CD4-positive, alpha-beta T cell treated with Interleukin-6 at 100 ng/mL for 8 hours (primary cell): ENCODE results near the gene SLCO2A1.

ENCODE experiments used
- DNase-seq: peaks from one replicate; pipeline ENCODE4 v3.0.0-alpha.2; 2020; ENCODE audit warnings: mixed read lengths, low spot score

Gene SLCO2A1

DNA sequence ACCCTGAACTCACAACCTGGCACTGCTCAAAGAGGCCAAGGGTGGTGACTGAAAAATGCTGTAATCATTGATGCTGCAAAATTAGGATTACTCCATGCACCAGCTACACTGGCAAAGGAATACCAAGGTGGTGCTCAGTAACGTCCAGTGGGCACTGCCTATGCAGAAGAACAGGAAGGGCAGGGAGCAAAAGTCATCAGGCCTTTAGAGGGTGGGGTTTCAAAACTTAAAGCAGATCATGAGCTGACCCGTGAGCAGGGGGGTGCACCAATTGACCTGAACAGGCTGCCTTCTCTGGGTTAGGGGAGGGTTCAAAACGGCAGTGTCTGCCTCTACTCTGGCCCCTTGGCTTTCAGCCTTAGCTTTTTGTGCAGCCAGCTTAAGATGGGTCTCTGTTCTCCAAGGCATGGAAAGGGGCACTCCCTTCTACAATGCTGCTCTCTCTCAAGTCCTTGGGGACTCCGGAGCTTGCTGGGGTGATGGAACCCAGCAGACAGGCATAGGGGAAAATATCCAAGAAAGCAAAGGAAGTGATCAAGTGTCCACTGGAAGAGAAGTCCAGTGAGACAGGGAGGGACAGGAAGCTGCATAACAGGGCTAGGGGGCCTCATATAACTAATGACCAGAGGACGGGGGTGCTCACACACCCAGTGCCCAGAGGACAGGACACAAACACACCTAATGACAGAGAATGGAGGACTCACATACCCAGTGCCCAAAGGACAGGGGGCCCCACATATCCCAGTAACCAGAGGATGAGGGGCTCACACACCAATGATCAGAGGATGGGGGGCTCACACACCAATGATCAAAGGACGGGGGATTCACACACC is 145.5 kb downstream of the SLCO2A1 start:
- DNase-seq: no peak

DNA sequence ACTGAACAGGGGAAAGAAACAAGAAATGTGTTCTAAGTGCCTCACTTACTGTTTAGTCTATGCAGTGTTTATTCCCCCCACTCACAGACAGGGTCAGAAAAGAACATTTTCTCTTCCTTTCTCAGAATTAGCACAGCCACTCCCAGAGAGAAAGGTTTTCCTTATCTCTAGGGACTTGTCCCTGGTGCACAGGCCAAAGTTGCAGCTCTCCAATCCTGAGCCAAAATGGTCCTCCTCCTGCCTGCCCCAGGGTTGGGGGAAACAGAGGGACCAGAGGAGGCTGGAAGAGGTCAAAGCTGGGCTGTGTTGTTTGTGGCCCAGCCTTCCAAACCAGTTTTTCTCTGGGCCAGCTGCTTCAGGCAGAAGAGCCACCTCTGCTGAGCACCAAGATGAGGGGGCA is 146.1 kb downstream of the SLCO2A1 start:
- DNase-seq: no peak

DNA sequence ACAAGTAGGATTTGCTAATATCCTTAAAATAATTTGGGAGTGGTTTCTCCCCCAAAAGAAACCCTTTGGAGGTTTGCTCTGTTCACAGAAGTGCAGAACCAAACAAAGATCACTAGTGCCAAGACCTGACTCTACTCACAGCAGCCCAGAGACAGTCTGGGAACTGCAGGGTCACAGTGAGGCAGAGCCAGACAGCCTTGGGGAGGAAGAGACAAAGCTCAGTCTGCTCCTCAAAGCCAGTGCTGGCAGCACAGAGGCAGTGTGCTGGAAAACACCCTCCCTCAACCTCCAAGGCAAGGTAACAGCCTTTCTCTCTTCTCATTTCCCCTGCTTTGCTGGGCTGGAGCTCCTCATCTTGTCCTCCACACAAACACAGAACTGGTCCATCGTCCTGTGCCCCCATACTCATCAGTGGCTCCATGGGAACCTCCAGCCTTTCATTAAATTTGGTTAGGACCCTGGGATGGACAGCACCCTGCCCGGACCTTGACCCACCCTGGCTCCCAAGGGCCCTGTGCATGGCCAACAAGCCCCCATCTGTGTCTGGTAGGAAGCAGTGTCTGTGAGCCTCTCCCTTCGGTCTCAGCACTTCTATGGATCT is 146.6 kb downstream of the SLCO2A1 start:
- no peak for DNase-seq

DNA sequence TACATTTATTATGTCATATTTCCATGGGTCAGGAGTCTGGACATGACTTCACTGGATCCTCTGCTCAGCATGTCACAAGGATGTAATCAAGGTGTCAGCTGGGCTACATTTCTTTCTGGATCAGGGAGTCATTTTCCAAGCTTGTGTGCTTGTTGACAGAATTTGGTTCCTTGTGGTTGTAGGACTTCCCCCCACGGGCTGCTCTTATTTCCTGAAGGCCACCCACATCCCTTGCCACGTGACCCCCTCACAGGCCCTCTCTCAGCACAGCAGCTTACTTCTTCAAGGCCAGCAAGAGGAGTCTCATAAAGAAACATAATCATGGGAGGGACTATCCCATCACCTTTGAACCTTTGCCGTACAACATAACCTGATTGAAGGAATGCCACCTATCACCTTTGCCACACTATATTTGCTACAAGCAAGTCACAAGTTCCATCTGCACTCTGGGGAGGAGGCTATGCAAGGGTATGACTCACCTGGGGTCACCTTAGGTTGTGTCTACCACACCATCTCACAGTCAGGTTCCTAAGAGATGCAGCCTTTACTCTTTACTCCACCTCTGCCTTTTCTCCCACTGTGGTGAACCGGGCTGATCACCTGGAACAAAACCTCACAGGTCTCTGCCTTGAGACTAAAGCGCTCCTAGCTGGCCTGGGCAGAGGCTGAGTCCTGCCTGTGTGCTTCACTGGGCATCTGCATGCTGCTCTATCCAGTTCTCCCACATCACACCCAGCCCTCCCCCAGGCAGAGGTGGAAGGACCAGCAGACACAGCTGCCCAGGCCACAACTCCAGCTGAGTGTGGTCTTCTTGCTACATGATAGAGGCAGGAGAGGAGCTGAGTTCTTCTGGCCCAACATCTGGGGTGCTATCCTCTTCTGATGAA is 147.5 kb downstream of the SLCO2A1 start:
- DNase-seq: no peak

DNA sequence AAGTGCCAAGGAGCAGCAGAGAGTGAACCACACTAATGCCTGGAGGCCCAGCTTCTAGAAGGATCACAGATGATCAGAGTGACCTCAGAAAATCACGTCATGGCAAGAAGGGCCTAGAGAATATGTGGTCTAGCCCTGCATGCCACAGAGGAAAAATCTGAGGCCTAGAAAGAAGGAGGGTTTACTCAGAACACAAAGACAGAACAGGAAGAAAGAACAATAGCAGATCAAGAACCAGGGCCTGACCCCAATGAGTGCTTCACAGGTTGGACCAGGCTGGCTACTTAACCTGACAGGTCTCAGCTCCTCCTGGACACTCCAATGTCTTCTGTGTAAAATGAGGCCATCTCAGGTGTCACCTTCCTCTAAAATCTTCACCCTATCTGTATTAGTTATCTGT is 148.2 kb downstream of the SLCO2A1 start:
- no peak for DNase-seq

DNA sequence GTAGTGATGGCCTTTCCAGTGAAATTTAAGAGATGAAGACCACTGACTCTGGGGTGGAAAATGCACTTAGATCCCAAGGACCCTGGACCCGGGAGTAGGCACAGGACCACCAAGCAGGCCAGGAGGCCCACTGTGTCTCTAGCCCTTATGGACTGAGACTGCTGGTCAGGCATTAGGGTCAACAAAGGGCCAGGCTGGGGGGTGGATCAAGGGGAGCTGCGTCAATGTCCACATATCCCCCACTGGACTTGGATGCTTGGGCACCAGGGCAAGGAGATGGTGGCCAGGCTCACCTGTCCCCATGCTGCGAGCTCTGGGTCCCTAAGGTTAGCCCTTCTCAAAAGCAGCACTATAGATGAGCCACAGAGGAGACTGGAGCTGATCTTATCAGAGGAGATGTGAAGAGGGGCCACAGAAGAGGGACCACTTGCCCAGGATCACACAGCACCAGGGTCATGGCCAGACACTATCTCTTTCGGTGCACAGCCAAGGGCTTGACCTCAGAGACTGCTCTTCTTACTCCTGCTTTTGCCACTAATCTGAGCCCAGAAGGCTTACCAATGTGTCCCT is 148.8 kb downstream of the SLCO2A1 start:
- DNase-seq: no peak

DNA sequence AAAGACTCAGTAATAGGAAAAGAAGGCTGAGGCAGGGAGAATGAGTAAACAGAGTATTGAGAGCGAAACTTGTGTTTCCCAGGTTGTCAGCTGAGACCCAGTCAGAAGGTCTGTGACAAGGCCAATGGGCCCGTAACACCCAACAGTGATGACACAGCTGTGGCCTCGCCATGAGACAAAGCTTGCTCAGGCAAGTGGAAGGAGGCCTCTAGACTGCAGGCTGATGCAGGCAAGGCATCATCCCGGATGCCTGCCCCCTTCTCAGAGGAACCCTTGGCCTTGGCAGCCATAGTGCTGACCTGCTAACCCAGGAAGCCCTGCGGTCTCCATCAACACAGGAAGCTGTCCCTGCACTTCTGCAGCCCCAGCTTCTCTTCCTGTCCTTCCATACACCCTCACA is 149.4 kb downstream of the SLCO2A1 start:
- no peak for DNase-seq

DNA sequence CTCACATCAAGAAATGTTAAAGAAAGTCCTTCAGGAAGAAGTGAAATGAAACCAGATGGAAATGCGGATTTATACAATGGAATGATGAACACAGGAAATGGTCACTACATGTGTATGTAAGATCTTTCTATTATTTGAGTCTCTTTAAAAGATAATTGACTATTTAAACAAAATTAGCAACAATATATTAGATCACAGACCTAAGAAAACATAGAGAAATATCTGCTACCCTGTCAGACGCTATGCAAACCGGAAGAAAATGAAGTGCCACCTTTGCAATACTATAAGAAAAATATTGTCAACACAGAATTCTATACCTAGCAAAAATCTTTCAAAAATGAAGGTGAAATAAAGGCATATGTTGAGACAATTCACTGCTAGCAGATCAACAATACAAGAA is 151.2 kb downstream of the SLCO2A1 start:
- DNase-seq: no peak
